Progenitor cell of endocrine pancreas (in vitro differentiated cells): ENCODE measurements around the gene LAMA2. TPM values are rescaled to one million over a fixed set of nuclear protein-coding genes. Genes with fewer than 3 reads are reported as not detected.

Experiments used
- DNase-seq: peaks from one replicate; pipeline ENCODE4 v3.0.0; 2021; ENCODE audit warnings: low spot score; ENCODE audit not compliant: unreplicated experiment
- H3K27ac Mint-ChIP-seq: 2 replicates; pipeline ENCODE4 v1.8.0; 2021; ENCODE audit warnings: mild to moderate bottlenecking, moderate library complexity, mixed read lengths
- H3K27me3 Mint-ChIP-seq: 2 replicates; pipeline ENCODE4 v1.8.0; 2021; ENCODE audit warnings: mixed read lengths
- H3K36me3 Mint-ChIP-seq: 2 replicates; pipeline ENCODE4 v1.8.0; 2022; ENCODE audit warnings: mixed read lengths; ENCODE audit not compliant: insufficient read depth
- H3K4me1 Mint-ChIP-seq: 2 replicates; pipeline ENCODE4 v1.8.0; 2021; ENCODE audit warnings: low read depth, mixed read lengths
- H3K4me3 Mint-ChIP-seq: 2 replicates; pipeline ENCODE4 v1.8.0; 2021; ENCODE audit warnings: low read depth, mild to moderate bottlenecking, moderate library complexity, mixed read lengths
- H3K9me3 Mint-ChIP-seq: 2 replicates; pipeline ENCODE4 v1.8.0; 2021; ENCODE audit warnings: low read depth, mixed read lengths
- CTCF ChIP-seq: fragments of 200-600 bp; sonication (generic); IDR thresholded peaks from one replicate; pipeline ENCODE4 v1.5.0; 2021; ENCODE audit warnings: antibody characterized with exemption, mild to moderate bottlenecking; ENCODE audit not compliant: unreplicated experiment
- total RNA-seq: library from RNA; stranded (reverse); gene quantifications from 2 replicates; pipeline ENCODE4 v1.2.1, GENCODE V29; 2021

LAMA2 gene
- total RNA-seq, 1 donor from 2014 or later: 0.22 TPM

- no peaks in the 10 kb centered on the region for H3K27me3 Mint-ChIP-seq
- H3K9me3 Mint-ChIP-seq: no peaks in the 10 kb centered on the region
- H3K36me3 Mint-ChIP-seq: no peaks in the 10 kb centered on the region
- H3K27ac Mint-ChIP-seq: no peak overlapping the region
- no peak for TF ChIP-seq CTCF
- H3K4me1 Mint-ChIP-seq: peaks cover 2% of the 10 kb centered on the region
- DNase-seq: no peak
- no peak overlapping the region for H3K4me3 Mint-ChIP-seq
These were observed 458.0 kb downstream of the LAMA2 start for GRCh38 chr6:129340983-129341382.

GRCh38 chr6:129342243-129342642, 459.3 kb downstream of the LAMA2 start:
- H3K9me3 Mint-ChIP-seq: no peaks in the 10 kb centered on the region
- no peaks in the 10 kb centered on the region for H3K27me3 Mint-ChIP-seq
- no peak overlapping the region for H3K27ac Mint-ChIP-seq
- no peak for TF ChIP-seq CTCF
- no peak for DNase-seq
- no peaks in the 10 kb centered on the region for H3K36me3 Mint-ChIP-seq
- H3K4me3 Mint-ChIP-seq: no peak overlapping the region
- peaks cover 2% of the 10 kb centered on the region for H3K4me1 Mint-ChIP-seq

GRCh38 chr6:129342796-129343195, 459.9 kb downstream of the LAMA2 start:
- H3K9me3 Mint-ChIP-seq: no peaks in the 10 kb centered on the region
- TF ChIP-seq CTCF: no peak
- DNase-seq: no peak
- no peaks in the 10 kb centered on the region for H3K27me3 Mint-ChIP-seq
- no peaks in the 10 kb centered on the region for H3K36me3 Mint-ChIP-seq
- no peak overlapping the region for H3K27ac Mint-ChIP-seq
- no peak overlapping the region for H3K4me3 Mint-ChIP-seq
- H3K4me1 Mint-ChIP-seq: peaks cover 2% of the 10 kb centered on the region

GRCh38 chr6:129344379-129344778, 461.4 kb downstream of the LAMA2 start:
- Mint-ChIP-seq H3K36me3 (no peaks in the 10 kb centered on the region), H3K4me3 (no peak overlapping the region), H3K27ac (no peak overlapping the region), H3K4me1 (peaks cover 2% of the 10 kb centered on the region), H3K27me3 (no peaks in the 10 kb centered on the region), H3K9me3 (no peaks in the 10 kb centered on the region)
- DNase-seq: no peak
- TF ChIP-seq CTCF: no peak

DNA sequence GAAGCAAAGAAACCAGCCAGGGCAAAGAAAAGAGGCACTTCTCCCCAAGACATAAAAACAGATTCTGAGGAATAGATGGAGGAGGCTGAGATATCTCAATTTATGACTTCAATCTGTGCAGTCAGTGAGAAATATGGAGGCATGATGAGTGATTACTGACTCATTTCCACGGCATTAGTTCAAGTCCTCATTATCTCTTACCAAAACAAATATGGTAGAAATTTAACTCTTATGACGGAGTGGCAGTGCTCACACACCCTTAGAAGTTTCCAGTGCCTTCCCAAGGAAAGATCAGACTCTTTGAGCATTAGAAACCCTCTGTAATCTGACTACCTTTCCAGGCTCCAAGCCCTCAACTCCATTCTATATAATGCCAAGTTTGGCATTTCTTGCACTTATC, 463.0 kb downstream of the LAMA2 start:
- TF ChIP-seq CTCF: no peak
- peaks cover 2% of the 10 kb centered on the region for H3K4me1 Mint-ChIP-seq
- H3K27me3 Mint-ChIP-seq: no peaks in the 10 kb centered on the region
- H3K9me3 Mint-ChIP-seq: no peaks in the 10 kb centered on the region
- DNase-seq: no peak
- H3K27ac Mint-ChIP-seq: no peak overlapping the region
- H3K36me3 Mint-ChIP-seq: no peaks in the 10 kb centered on the region
- no peak overlapping the region for H3K4me3 Mint-ChIP-seq

DNA sequence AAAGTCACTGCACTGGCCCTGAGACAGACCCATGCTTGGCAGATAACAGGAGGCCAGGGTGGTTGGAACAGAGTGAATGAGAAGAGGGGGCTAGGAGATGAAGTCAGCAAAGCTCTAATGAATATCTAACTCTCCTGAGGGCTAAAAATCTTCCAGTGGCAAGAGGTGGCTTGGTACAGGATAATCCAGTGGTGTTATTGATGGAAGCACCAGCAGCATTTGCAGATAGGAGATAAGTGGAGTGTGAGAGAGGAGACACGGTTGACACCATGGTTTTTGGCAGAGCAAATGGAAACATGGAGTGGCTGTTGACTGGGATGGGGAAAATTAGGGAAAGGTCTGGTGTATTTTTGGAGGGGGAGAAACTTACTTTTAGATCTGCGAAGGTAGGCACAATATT, 464.0 kb downstream of the LAMA2 start:
- H3K27me3 Mint-ChIP-seq: no peaks in the 10 kb centered on the region
- no peak for DNase-seq
- peaks cover 2% of the 10 kb centered on the region for H3K4me1 Mint-ChIP-seq
- H3K36me3 Mint-ChIP-seq: no peaks in the 10 kb centered on the region
- TF ChIP-seq CTCF: no peak
- H3K9me3 Mint-ChIP-seq: no peaks in the 10 kb centered on the region
- H3K4me3 Mint-ChIP-seq: no peak overlapping the region
- no peak overlapping the region for H3K27ac Mint-ChIP-seq
